Keratinocyte (primary cell): Measurements from ENCODE around the gene C10orf90. TPM values are rescaled to one million over a fixed set of nuclear protein-coding genes. Genes with fewer than 3 reads are reported as not detected.

Experiments
- DNase-seq: peaks from one replicate; pipeline ENCODE4 v3.0.0-alpha.2; 2011; ENCODE audit warnings: low read depth, missing footprints, low spot score
- FAIRE-seq: peaks from 2 replicates; lab custom pipeline; 2011; peaks lifted over from hg19 to GRCh38; lab: Jason Lieb, UNC
- H2AFZ ChIP-seq: 2 replicates; pipeline ENCODE4 v1.6.0; 2012; ENCODE audit warnings: low read length, control low read depth, inconsistent platforms; ENCODE audit not compliant: control insufficient read depth
- H3K27ac ChIP-seq: 2 replicates; pipeline ENCODE4 v1.5.1; 2011; ENCODE audit warnings: low read length; ENCODE audit not compliant: control insufficient read depth, insufficient read depth
- H3K27me3 ChIP-seq: 3 replicates; pipeline ENCODE4 v1.6.0; 2011; ENCODE audit warnings: low read length; ENCODE audit not compliant: control insufficient read depth, insufficient read depth; ENCODE audit errors: extremely low read depth
- H3K36me3 ChIP-seq, 2 experiments: 2 replicates in 1 of 2; 3 replicates in 1 of 2; pipeline ENCODE4 v1.5.1; 2011; ENCODE audit warnings: low read length in 2 of 2, mild to moderate bottlenecking in 1 of 2; ENCODE audit not compliant: control insufficient read depth in 2 of 2, insufficient read depth in 2 of 2; ENCODE audit errors: extremely low read depth in 1 of 2
- H3K4me1 ChIP-seq: 3 replicates; pipeline ENCODE4 v1.5.1; 2011; ENCODE audit warnings: low read length; ENCODE audit not compliant: control insufficient read depth, insufficient read depth; ENCODE audit errors: extremely low read depth
- H3K4me2 ChIP-seq: 3 replicates; pipeline ENCODE4 v1.6.0; 2011; ENCODE audit warnings: low read depth, low read length; ENCODE audit not compliant: control insufficient read depth, insufficient read depth; ENCODE audit errors: extremely low read depth
- H3K4me3 ChIP-seq, 3 experiments: fragments of 200-600 bp in 1 of 3; sonication (generic) in 1 of 3; 2 replicates in 2 of 3; 3 replicates in 1 of 3; pipeline ENCODE4 v1.5.1; 2011 to 2016; ENCODE audit warnings: low read length in 3 of 3, mild to moderate bottlenecking in 3 of 3, control low read depth in 2 of 3, inconsistent platforms in 1 of 3, low read depth in 1 of 3, mixed read lengths in 1 of 3, mixed run types in 1 of 3, moderate library complexity in 1 of 3; ENCODE audit not compliant: control insufficient read depth in 2 of 3, insufficient read depth in 2 of 3; ENCODE audit errors: extremely low read depth in 1 of 3
- H3K79me2 ChIP-seq: 2 replicates; pipeline ENCODE4 v1.6.0; 2012; ENCODE audit warnings: low read length; ENCODE audit not compliant: control insufficient read depth, insufficient read depth
- H3K9ac ChIP-seq: 3 replicates; pipeline ENCODE4 v1.6.0; 2011; ENCODE audit warnings: low read length; ENCODE audit not compliant: control insufficient read depth, insufficient read depth; ENCODE audit errors: extremely low read depth
- H3K9me1 ChIP-seq: 3 replicates; pipeline ENCODE4 v1.6.0; 2011; ENCODE audit warnings: low read length; ENCODE audit not compliant: control insufficient read depth, insufficient read depth; ENCODE audit errors: extremely low read depth
- H3K9me3 ChIP-seq: 2 replicates; pipeline ENCODE4 v1.5.1; 2012; ENCODE audit warnings: low read depth, low read length; ENCODE audit not compliant: control insufficient read depth
- H4K20me1 ChIP-seq: 3 replicates; pipeline ENCODE4 v1.6.0; 2011; ENCODE audit warnings: low read length; ENCODE audit not compliant: control insufficient read depth, insufficient read depth; ENCODE audit errors: extremely low read depth
- CTCF ChIP-seq, 3 experiments: IDR thresholded peaks in 1 of 3; conservative IDR thresholded peaks in 1 of 3; optimal IDR thresholded peaks in 1 of 3; 2 replicates in 2 of 3; 3 replicates in 1 of 3; pipeline versions ENCODE3 to v1.5.1; 2011; ENCODE audit warnings: low read length in 3 of 3, mild to moderate bottlenecking in 3 of 3, moderate library complexity in 2 of 3, control low read depth in 1 of 3, inconsistent platforms in 1 of 3; ENCODE audit not compliant: insufficient read depth in 2 of 3; ENCODE audit errors: extremely low read depth in 1 of 3
- EZH2 ChIP-seq: IDR thresholded peaks from one replicate; pipeline ENCODE4 v1.6.1; 2012; ENCODE audit warnings: inconsistent platforms, mild to moderate bottlenecking, low read length, moderate library complexity
- dilution Hi-C: fragments of 300-500 bp; cut with MboI; formaldehyde crosslinking; loops from one replicate; pipeline ENCODE4 v1.7.0; 2020; ENCODE audit warnings: low sequenced_read_pairs; ENCODE audit not compliant: extremely low pct_ligation_motif_present
- polyA plus RNA-seq, 5 experiments: library from polyadenylated mRNA; depleted of rRNA in 3 of 5; stranded (reverse) in 3 of 5; stranded (forward) in 1 of 5; unstranded in 1 of 5; fragments of >200 nt; gene quantifications; 1 replicate in 1 of 5; 2 replicates in 3 of 5; 3 replicates in 1 of 5; pipeline versions ENCODE4 v1.2.1 to v1.2.3, GENCODE V29; 2011 to 2012; ENCODE audit warnings: missing spikeins in 2 of 5, low read depth in 1 of 5, low replicate concordance in 1 of 5

Gene C10orf90
- polyA plus RNA-seq, 1 donor (not counting 4 experiments of a cell fraction or from before 2014, with no cell fraction given) = not detected

GRCh38 chr10:126491476-126491875 is 179.0 kb downstream of the C10orf90 start:
- no peaks in the 10 kb centered on the region for H4K20me1 ChIP-seq
- H2AFZ ChIP-seq = no peak overlapping the region
- no peaks in the 10 kb centered on the region for H3K9me1 ChIP-seq
- FAIRE-seq = no peak
- no peaks in the 10 kb centered on the region for H3K4me1 ChIP-seq
- no peak overlapping the region for H3K27ac ChIP-seq
- H3K4me2 ChIP-seq = no peak overlapping the region
- no peaks in the 10 kb centered on the region for H3K9me3 ChIP-seq
- H3K4me3 ChIP-seq = no peak overlapping the region
- H3K27me3 ChIP-seq = no peaks in the 10 kb centered on the region
- no peak for DNase-seq
- no peaks in the 10 kb centered on the region for H3K79me2 ChIP-seq
- dilution Hi-C loops = no loop called here
- TF ChIP-seq EZH2 (no peak), CTCF (optimal IDR thresholded peaks at IDR 0.05 in 1 of 3, IDR thresholded peaks at IDR 0.05 in 1 of 3, conservative IDR thresholded peaks at IDR 0.05 in 1 of 3; ENCODE audit: extremely low read depth in 1 of 3, insufficient read depth in 2 of 3, low read length in 3 of 3) (no peak)
- no peak overlapping the region for H3K9ac ChIP-seq
- no peaks in the 10 kb centered on the region for H3K36me3 ChIP-seq

GRCh38 chr10:126481181-126481580 is 189.3 kb downstream of the C10orf90 start:
- Histone ChIP-seq H3K36me3 (no peaks in the 10 kb centered on the region), H3K4me2 (no peak overlapping the region), H3K27ac (no peak overlapping the region), H3K79me2 (no peaks in the 10 kb centered on the region), H3K9me3 (no peaks in the 10 kb centered on the region), H3K27me3 (no peaks in the 10 kb centered on the region), H3K4me1 (no peaks in the 10 kb centered on the region), H3K9me1 (no peaks in the 10 kb centered on the region), H4K20me1 (no peaks in the 10 kb centered on the region), H2AFZ (no peak overlapping the region), H3K9ac (no peak overlapping the region), H3K4me3 (no peak overlapping the region)
- no peak for FAIRE-seq
- no peak for DNase-seq
- dilution Hi-C loops = no loop called here
- TF ChIP-seq CTCF (optimal IDR thresholded peaks at IDR 0.05 in 1 of 3, IDR thresholded peaks at IDR 0.05 in 1 of 3, conservative IDR thresholded peaks at IDR 0.05 in 1 of 3; ENCODE audit: extremely low read depth in 1 of 3, insufficient read depth in 2 of 3, low read length in 3 of 3) = no peak
- TF ChIP-seq EZH2 = no peak
